Ascending aorta (tissue), 2 donors: ENCODE measurements around the gene SUSD6. TPM values are rescaled to one million over a fixed set of nuclear protein-coding genes. Genes with fewer than 3 reads are reported as not detected.

Experiments used
- DNase-seq, 2 donors: peaks; one replicate each; pipeline ENCODE4 v3.0.0-alpha.2; 2019; ENCODE audit warnings: low spot score in 2 of 2
- H3K27ac ChIP-seq, 2 donors: fragments of 200-600 bp; sonication (generic); one replicate each; pipeline ENCODE4 v1.5.1; 2016 to 2017; ENCODE audit warnings: mild to moderate bottlenecking in 1 of 2
- H3K27me3 ChIP-seq: fragments of 200-600 bp; sonication (generic); one replicate; pipeline ENCODE4 v1.5.1; 2017
- H3K36me3 ChIP-seq, 2 donors: fragments of 200-600 bp; sonication (generic); one replicate each; pipeline ENCODE4 v1.5.1; 2016
- H3K4me1 ChIP-seq, 2 donors: fragments of 200-600 bp; sonication (generic); one replicate each; pipeline ENCODE4 v1.5.1; 2016 to 2017; ENCODE audit warnings: mild to moderate bottlenecking in 1 of 2
- H3K4me3 ChIP-seq, 2 donors: fragments of 200-600 bp; sonication (generic); one replicate each; pipeline ENCODE4 v1.5.1; 2016 to 2017; ENCODE audit warnings: mild to moderate bottlenecking in 1 of 2
- H3K9me3 ChIP-seq, 2 donors: fragments of 200-600 bp; sonication (generic); one replicate each; pipeline ENCODE4 v1.5.1; 2016
- intact Hi-C: fragments of 100-400 bp; cut with DNase I; formaldehyde crosslinking; loops from one replicate; pipeline ENCODE4 v1.15.1; 2023
- total RNA-seq: library from RNA; depleted of rRNA; stranded (reverse); fragments of >200 nt; gene quantifications from one replicate; pipeline ENCODE4 v1.1.0, GENCODE V29; 2016
- TF ChIP-seq, protein P1 (sequence below), 3 experiments: fragments of 200-600 bp in 2 of 3; fragments of 450-650 bp in 1 of 3; sonication (generic) in 2 of 3; IDR thresholded peaks; one replicate each; pipeline ENCODE4 v1.5.1; 2016 to 2019; ENCODE audit warnings: antibody characterized with exemption in 3 of 3, mild to moderate bottlenecking in 1 of 3, moderate library complexity in 1 of 3

Gene SUSD6
- total RNA-seq, 1 donor from 2014 or later, result 23.3 TPM

DNA sequence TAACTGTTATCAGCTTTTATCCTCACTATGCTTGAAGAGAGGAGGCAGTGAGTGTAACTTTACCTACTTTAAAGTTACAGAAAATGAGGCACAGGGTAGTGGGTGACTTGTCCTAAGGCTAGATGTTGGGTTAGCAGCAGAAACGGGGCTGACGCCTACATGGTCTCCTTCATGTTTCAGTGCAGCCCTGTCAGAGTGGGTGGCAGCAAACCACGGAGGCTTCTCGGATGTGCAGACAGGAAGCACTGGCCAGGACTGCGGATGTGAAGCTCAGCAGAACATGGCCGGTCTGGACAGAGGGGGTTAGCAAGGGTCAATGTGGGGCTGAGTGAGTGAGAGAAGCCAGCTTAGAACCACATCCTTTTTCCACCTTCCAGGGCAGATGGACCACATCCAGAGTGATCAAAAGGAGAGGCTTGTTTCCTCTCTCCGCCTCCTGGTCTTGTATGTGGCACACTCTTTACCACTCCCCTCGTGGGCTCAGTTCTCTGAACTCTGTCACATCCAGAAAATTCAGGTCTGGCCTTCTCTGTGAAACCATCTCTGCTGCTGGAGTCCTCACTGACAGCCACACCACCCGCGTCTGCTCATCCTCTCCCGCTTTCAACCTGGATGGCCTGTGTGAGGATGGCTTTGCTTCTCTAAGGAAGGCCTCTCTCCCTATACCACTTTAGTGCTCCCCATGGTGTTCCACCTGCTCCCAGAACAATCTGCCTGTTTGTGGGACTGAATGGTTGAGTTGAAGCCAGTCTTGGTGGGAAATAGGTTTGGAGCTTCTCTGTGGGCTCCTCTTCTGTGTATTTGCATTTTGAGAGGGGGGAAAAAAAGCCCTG, 14.1 kb downstream of the SUSD6 start:
- Histone ChIP-seq H3K36me3 (no peaks in the 10 kb centered on the region), H3K27me3 (no peaks in the 10 kb centered on the region), H3K4me1 (peaks cover 0 to 15% of the 10 kb centered on the region in 2 donors), H3K27ac (peak overlapping the region; percentile 14 to 17), H3K9me3 (no peaks in the 10 kb centered on the region), H3K4me3 (no peak overlapping the region)
- TF ChIP-seq, protein P1, sequence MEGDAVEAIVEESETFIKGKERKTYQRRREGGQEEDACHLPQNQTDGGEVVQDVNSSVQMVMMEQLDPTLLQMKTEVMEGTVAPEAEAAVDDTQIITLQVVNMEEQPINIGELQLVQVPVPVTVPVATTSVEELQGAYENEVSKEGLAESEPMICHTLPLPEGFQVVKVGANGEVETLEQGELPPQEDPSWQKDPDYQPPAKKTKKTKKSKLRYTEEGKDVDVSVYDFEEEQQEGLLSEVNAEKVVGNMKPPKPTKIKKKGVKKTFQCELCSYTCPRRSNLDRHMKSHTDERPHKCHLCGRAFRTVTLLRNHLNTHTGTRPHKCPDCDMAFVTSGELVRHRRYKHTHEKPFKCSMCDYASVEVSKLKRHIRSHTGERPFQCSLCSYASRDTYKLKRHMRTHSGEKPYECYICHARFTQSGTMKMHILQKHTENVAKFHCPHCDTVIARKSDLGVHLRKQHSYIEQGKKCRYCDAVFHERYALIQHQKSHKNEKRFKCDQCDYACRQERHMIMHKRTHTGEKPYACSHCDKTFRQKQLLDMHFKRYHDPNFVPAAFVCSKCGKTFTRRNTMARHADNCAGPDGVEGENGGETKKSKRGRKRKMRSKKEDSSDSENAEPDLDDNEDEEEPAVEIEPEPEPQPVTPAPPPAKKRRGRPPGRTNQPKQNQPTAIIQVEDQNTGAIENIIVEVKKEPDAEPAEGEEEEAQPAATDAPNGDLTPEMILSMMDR (IDR thresholded peaks at IDR 0.05), result no peak
- DNase-seq, result peak; percentile 61 to 85
- intact Hi-C loops, result no loop called here

DNA sequence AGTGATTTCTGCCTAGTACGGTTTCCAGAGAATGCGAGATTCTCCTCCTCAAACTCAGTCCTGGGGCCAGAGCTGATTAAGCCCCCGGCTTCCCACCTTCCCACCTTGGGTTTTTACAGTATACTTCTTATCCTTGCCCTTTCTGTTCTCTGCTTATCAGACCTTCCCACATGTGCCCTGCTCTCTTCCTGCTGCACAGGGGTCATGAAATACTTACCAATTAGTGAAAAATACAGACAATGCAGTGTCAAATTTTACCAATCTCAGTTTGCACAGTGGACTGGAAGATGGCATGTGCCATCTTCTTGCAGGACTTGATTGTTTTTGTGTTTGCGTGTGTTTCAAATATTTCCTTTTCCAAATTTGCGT, 14.7 kb downstream of the SUSD6 start:
- DNase-seq, result no peak
- Histone ChIP-seq H3K4me3 (no peak overlapping the region), H3K27me3 (no peaks in the 10 kb centered on the region), H3K9me3 (no peaks in the 10 kb centered on the region), H3K36me3 (no peaks in the 10 kb centered on the region), H3K4me1 (peaks cover 0 to 11% of the 10 kb centered on the region in 2 donors), H3K27ac (peak overlapping the region in 1 of 2 donors; percentile 14)
- TF ChIP-seq, protein P1 (IDR thresholded peaks at IDR 0.05), result no peak
- intact Hi-C loops, result no loop called here

DNA sequence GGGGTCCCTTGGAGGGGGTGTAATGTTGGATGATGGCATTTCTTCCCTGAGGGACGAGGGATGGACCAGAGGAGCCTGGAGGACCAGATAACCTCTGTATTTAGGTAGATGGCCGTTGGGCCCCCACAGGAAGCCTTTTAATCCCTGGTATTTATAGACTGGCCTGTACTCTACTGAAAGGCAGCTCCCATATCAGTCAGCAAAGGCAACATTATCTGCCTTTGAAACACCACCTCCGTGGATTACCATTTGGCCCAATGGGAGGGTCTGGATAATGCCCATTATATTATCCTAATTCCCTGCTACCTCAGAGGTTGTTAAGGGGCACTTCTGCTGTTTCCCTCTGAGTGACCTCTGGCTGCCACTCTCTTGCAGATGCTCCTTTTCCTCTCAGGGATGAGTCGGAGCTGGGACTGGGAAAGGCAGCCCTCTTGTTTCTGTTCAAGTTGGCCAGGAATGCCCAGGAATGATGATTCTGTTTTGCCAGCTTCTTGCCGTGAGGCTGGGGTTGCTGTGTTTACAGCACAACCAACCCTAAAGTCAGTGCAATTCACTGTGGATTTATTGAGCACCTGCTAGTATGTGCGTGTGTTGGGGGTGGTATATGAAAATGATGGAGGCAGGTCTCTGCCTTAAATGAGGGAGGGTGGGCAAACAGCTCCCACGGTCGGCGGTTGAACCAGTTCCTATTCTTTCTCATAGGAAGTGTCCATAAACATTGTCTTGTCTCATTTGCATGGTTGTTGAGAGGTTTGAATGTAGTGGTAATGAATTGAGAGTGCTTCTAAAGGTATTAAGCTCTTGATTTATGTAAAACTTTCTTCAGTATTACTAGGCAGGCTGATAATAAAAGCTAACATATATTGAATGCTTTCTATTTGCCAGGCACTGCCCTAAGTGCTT, 18.1 kb downstream of the SUSD6 start:
- Histone ChIP-seq H3K36me3 (no peaks in the 10 kb centered on the region), H3K4me3 (no peak overlapping the region), H3K4me1 (peaks cover 3 to 37% of the 10 kb centered on the region in 2 donors), H3K9me3 (no peaks in the 10 kb centered on the region), H3K27me3 (no peaks in the 10 kb centered on the region), H3K27ac (no peak overlapping the region)
- intact Hi-C loops, result no loop called here
- DNase-seq, result no peak
- TF ChIP-seq, protein P1 (IDR thresholded peaks at IDR 0.05), result no peak

DNA sequence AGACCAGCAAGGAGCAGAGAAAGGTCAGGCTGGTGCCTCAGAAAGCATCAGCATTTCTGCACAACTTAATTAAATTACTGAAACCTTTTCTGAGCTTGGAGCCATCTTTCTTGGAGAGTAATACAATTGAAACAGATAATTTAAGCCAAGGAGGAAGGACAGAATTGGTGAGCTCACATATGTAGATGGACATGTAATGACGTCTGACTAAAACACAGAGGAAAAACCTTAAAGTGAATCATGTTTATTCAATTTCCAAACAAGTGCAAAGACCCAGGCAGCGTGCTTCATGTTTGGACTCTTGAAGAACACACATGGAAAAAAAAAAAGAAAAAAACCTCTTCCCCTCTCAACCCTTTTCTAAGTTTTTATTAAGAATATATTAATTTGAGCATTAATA, 19.0 kb downstream of the SUSD6 start:
- Histone ChIP-seq H3K27ac (no peak overlapping the region), H3K4me1 (peaks cover 3 to 46% of the 10 kb centered on the region in 2 donors), H3K4me3 (no peak overlapping the region), H3K36me3 (no peaks in the 10 kb centered on the region), H3K27me3 (no peaks in the 10 kb centered on the region), H3K9me3 (no peaks in the 10 kb centered on the region)
- intact Hi-C loops, result no loop called here
- DNase-seq, result no peak
- TF ChIP-seq, protein P1 (IDR thresholded peaks at IDR 0.05), result no peak

DNA sequence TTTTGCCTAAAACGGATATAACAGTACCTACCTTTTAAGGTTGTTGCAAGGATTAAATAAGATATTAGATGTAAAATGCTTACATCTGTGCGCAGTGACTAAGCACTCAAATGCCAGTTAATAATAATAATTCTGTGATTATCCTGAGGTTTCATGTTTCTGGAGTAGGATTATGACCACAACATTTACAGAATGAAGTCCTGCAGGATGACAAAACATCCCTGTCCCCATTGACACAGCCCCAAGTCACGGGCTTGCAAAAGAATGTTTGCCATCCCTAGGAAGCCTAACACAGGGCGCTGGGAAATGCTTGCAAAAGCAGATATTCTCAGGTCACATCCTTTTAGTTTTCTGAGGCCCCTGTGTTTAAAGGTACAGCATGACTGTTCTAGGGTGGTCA, 20.1 kb downstream of the SUSD6 start:
- H3K27me3 ChIP-seq, result no peaks in the 10 kb centered on the region
- intact Hi-C loops, result no loop called here
- DNase-seq, result no peak
- no peaks in the 10 kb centered on the region for H3K36me3 ChIP-seq
- H3K4me3 ChIP-seq, result no peak overlapping the region
- no peaks in the 10 kb centered on the region for H3K9me3 ChIP-seq
- H3K4me1 ChIP-seq, result peaks cover 12 to 51% of the 10 kb centered on the region in 2 donors
- TF ChIP-seq, protein P1 (IDR thresholded peaks at IDR 0.05), result no peak
- H3K27ac ChIP-seq, result no peak overlapping the region
